ENCODE data around the gene HOXD3. TPM values are rescaled to one million over a fixed set of nuclear protein-coding genes. Genes with fewer than 3 reads are reported as not detected.

HOXD3 gene
- total and polyA plus RNA-seq, 4 donors: 0.07 to 2.5 (median 0.64) TPM

DNA sequence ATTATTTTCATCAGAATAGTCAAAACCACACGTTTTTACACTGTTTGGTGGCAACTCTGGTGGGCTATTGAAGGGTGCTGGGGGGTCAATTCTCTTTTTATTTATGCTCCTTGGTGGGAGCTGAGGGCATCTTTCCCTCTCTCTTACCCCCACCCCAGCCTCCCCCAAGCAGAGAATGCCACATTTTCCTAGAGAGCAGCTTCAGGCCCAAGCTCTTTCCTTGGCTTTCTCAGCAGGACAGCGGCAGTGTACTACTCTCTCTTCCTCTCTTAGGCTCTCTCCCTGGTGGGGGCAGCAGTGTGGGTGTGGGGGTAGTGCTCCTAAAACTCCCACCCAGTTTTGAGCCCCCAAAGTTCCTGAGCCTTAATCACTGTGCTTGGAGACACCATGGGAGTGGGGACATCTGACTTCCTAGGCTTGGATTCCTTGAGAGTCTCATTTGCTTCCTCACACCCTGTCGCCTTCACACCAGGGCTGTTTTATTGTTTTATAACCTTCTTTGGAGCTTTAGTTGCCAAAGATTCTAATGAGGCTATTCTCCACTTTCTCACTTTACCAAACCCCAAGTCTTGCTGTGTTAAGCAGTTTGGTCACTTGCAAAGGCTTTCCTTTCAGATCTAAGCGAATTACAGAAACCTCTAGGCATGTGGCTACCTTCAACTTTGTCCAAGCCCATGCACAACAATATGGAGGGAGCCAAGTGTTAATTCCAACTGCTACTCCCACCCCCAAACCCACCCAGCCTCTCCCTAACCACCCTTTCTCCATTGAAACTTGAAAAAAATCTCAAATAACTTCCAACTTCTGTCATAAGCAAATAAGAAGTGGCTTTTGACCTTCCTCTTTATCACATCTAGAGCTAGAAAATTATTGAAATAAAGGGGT lies 11.8 kb upstream of the HOXD3 start:
- Histone ChIP-seq H3K4me1 (ENCODE audit: control insufficient read depth in 5 of 5, insufficient read depth in 5 of 5, low read length in 5 of 5) (peaks cover 0 to 5% (median 0%) of the 10 kb centered on the region in 5 donors), H3K27me3 (ENCODE audit: control insufficient read depth in 3 of 3, insufficient read depth in 3 of 3, low read length in 2 of 3) (peaks cover 14 to 93% (median 89%) of the 10 kb centered on the region in 3 donors), H3K9ac (ENCODE audit: insufficient read depth in 1 of 2, low read length in 2 of 2) (no peak overlapping the region), H3K4me3 (no peak overlapping the region), H3K9me3 (ENCODE audit: control insufficient read depth in 4 of 4, insufficient read depth in 3 of 4, low read length in 3 of 4) (peaks cover 0 to 7% (median 0%) of the 10 kb centered on the region in 4 donors), H3K36me3 (ENCODE audit: control insufficient read depth in 4 of 4, insufficient read depth in 4 of 4, low read length in 4 of 4) (no peaks in the 10 kb centered on the region), H3K27ac (ENCODE audit: low read depth in 1 of 2, low read length in 1 of 2) (no peak overlapping the region)
- TF ChIP-seq, protein P1, sequence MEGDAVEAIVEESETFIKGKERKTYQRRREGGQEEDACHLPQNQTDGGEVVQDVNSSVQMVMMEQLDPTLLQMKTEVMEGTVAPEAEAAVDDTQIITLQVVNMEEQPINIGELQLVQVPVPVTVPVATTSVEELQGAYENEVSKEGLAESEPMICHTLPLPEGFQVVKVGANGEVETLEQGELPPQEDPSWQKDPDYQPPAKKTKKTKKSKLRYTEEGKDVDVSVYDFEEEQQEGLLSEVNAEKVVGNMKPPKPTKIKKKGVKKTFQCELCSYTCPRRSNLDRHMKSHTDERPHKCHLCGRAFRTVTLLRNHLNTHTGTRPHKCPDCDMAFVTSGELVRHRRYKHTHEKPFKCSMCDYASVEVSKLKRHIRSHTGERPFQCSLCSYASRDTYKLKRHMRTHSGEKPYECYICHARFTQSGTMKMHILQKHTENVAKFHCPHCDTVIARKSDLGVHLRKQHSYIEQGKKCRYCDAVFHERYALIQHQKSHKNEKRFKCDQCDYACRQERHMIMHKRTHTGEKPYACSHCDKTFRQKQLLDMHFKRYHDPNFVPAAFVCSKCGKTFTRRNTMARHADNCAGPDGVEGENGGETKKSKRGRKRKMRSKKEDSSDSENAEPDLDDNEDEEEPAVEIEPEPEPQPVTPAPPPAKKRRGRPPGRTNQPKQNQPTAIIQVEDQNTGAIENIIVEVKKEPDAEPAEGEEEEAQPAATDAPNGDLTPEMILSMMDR (IDR thresholded peaks at IDR 0.05; ENCODE audit: control extremely low read depth, extremely low read depth): no peak
- DNase-seq (no peak), ATAC-seq (ENCODE audit: insufficient read depth, low FRiP score) (no peak)
- WGBS, 2 donors: 49 to 57% methylated on average over 4 of the region's 4 CpGs

DNA sequence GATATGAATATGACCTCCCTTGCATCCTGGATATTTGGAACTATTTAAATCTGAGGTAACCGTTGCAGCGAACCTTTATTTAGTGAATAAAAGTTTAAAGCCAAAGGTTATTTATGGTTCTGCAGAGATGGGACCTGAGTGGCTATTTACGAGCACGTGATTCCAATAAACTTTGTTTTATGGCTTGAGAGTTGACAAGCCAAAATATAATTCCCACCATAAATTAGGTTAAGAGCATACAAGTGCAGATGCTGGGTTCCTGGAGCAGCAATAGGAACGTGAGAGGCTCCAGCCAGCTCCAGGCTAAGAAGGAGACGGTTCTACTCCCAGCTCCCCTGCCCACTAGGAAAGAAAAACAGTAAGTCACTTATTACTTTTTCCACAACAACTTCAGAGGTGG lies 11.0 kb upstream of the HOXD3 start:
- TF ChIP-seq, protein P1 (IDR thresholded peaks at IDR 0.05; ENCODE audit: control extremely low read depth, extremely low read depth): no peak
- H3K27me3 ChIP-seq (ENCODE audit: control insufficient read depth in 3 of 3, insufficient read depth in 3 of 3, low read length in 2 of 3): peaks cover 14 to 97% (median 94%) of the 10 kb centered on the region in 3 donors
- H3K4me1 ChIP-seq (ENCODE audit: control insufficient read depth in 5 of 5, insufficient read depth in 5 of 5, low read length in 5 of 5): peaks cover 0 to 1% (median 0%) of the 10 kb centered on the region in 5 donors
- no peak for DNase-seq
- no peak overlapping the region for H3K27ac ChIP-seq (ENCODE audit: low read depth in 1 of 2, low read length in 1 of 2)
- no peaks in the 10 kb centered on the region for H3K36me3 ChIP-seq (ENCODE audit: control insufficient read depth in 4 of 4, insufficient read depth in 4 of 4, low read length in 4 of 4)
- peaks cover 0 to 7% (median 0%) of the 10 kb centered on the region in 4 donors for H3K9me3 ChIP-seq (ENCODE audit: control insufficient read depth in 4 of 4, insufficient read depth in 3 of 4, low read length in 3 of 4)
- H3K4me3 ChIP-seq: no peak overlapping the region
- no peak overlapping the region for H3K9ac ChIP-seq (ENCODE audit: insufficient read depth in 1 of 2, low read length in 2 of 2)
- no peak for ATAC-seq (ENCODE audit: insufficient read depth, low FRiP score)
- 26 to 29% methylated on average over 6 of the region's 6 CpGs for WGBS, 2 donors

DNA sequence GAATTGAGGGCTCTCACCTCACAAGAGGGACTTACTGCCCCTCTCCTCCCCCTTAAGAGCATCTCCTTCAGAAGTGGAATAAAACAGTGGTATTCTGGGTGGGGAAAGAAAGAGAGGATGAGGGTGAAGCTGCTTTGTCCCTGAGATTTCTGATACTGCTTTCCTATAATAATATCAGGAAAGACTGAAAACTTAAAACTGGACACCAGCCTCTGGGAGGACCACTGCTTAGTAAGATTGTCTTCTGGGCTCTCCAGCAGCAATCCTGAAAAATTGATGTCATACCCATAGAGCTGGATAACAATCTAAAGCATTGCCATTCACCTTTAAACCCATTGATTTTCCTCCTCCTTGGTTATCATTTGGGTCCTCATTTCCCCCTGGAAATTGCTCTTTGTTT lies 10.5 kb upstream of the HOXD3 start:
- DNase-seq: no peak

More for the DNA sequence above, 10.5 kb upstream of the HOXD3 start:
- ATAC-seq (ENCODE audit: insufficient read depth, low FRiP score): no peak
- Histone ChIP-seq H3K4me3 (no peak overlapping the region), H3K36me3 (ENCODE audit: control insufficient read depth in 4 of 4, insufficient read depth in 4 of 4, low read length in 4 of 4) (no peaks in the 10 kb centered on the region), H3K4me1 (ENCODE audit: control insufficient read depth in 5 of 5, insufficient read depth in 5 of 5, low read length in 5 of 5) (peaks cover 0 to 3% (median 0%) of the 10 kb centered on the region in 5 donors), H3K27me3 (ENCODE audit: control insufficient read depth in 3 of 3, insufficient read depth in 3 of 3, low read length in 2 of 3) (peaks cover 16 to 96% (median 92%) of the 10 kb centered on the region in 3 donors), H3K27ac (ENCODE audit: low read depth in 1 of 2, low read length in 1 of 2) (no peak overlapping the region), H3K9ac (ENCODE audit: insufficient read depth in 1 of 2, low read length in 2 of 2) (no peak overlapping the region), H3K9me3 (ENCODE audit: control insufficient read depth in 4 of 4, insufficient read depth in 3 of 4, low read length in 3 of 4) (peaks cover 0 to 7% (median 0%) of the 10 kb centered on the region in 4 donors)
- TF ChIP-seq, protein P1 (IDR thresholded peaks at IDR 0.05; ENCODE audit: control extremely low read depth, extremely low read depth): no peak

Measured in lung (tissue), 12 donors.